DMS53 (cell line): ENCODE measurements around the gene SLC30A3.
A peak's percentile ranks its signal among the peaks of the same experiment; 100 is the strongest.

ENCODE experiments used
- DNase-seq: peaks from one replicate; lab custom pipeline; 2025; lab: John Stamatoyannopoulos, UW

The SLC30A3 gene

GRCh38 chr2:27233341-27233740 is 29.5 kb downstream of the SLC30A3 start:
- DNase-seq, result no peak

GRCh38 chr2:27231921-27232320 is 30.9 kb downstream of the SLC30A3 start:
- no peak for DNase-seq

DNA sequence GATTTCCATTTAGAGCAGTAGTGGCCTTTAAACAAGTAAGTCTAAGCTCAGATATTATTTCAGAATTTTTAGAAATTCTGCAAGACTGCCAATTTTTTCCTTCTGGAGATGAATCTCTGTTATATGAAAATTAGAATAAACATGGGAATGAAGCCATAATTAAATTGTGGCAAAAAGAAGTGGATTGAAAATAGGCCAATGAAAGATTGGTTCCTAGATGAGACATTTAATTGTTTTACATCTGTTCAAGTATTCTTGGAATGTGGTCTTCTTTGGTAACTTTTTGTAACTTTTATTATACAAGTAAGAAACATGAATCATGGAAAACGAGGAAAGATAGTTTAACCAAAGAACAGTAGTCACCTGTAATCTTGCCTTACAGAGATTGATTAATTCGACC is 35.3 kb downstream of the SLC30A3 start:
- no peak for DNase-seq

- DNase-seq, result no peak
These were observed 37.3 kb downstream of the SLC30A3 start for GRCh38 chr2:27225526-27225925.

- no peak for DNase-seq
These were observed 39.4 kb downstream of the SLC30A3 start for GRCh38 chr2:27223416-27223815.

- no peak for DNase-seq
These were observed 40.4 kb downstream of the SLC30A3 start for GRCh38 chr2:27222407-27222806.

DNA sequence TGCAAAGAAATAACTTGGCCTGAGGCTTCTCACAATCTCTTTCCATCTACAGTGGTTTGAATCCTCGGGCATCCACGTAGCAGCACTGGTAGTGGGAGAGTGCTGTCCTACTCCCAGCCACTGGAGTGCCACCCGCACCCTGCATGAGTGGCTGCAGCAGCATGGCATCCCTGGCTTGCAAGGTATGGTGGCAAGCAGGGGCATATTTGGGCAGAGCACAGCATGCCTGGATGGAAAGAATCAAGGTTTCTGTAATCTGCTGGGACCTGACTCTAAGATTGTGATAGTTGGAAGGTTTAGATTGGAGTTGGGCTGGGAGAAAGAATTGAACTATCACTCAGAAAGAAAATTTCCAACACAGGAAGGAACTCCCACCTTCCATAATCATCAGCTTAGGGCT is 41.7 kb downstream of the SLC30A3 start:
- no peak for DNase-seq

GRCh38 chr2:27220091-27220490 is 42.8 kb downstream of the SLC30A3 start:
- no peak for DNase-seq

GRCh38 chr2:27219091-27219490 is 43.8 kb downstream of the SLC30A3 start:
- no peak for DNase-seq

GRCh38 chr2:27218614-27219013 is 44.2 kb downstream of the SLC30A3 start:
- DNase-seq, result no peak

- peak; percentile 91 for DNase-seq
These were observed 45.4 kb downstream of the SLC30A3 start, which contains the start of gene CAD for GRCh38 chr2:27217173-27218121. TSS of gene CAD (plus strand) at chr2:27217369. CDS start at chr2:27217552, 183 bp downstream.

DNA sequence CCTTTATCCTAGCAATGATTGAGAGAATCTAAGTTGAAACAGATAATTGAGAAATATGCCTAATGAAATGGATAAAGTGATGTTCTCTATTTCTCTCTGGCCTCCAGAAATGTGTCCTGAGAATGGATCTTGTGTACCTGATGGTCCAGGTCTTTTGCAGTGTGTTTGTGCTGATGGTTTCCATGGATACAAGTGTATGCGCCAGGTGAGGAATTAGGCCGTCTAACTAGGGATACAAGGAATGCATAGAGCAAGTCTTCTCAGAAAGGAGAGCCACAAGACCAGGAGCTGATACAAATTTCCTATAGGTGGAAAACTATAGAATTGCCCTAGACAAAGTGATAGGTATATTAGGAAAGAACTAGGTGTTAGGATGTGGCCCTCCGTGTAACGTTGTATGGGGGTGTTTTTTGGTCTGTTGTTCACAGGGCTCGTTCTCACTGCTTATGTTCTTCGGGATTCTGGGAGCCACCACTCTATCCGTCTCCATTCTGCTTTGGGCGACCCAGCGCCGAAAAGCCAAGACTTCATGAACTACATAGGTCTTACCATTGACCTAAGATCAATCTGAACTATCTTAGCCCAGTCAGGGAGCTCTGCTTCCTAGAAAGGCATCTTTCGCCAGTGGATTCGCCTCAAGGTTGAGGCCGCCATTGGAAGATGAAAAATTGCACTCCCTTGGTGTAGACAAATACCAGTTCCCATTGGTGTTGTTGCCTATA is 46.3 kb downstream of the SLC30A3 start:
- peak; percentile 63 for DNase-seq

- DNase-seq, result no peak
These were observed 47.9 kb downstream of the SLC30A3 start for GRCh38 chr2:27214941-27215340.

- peak; percentile 77 for DNase-seq
These were observed 50.0 kb downstream of the SLC30A3 start for GRCh38 chr2:27212626-27213471.

DNA sequence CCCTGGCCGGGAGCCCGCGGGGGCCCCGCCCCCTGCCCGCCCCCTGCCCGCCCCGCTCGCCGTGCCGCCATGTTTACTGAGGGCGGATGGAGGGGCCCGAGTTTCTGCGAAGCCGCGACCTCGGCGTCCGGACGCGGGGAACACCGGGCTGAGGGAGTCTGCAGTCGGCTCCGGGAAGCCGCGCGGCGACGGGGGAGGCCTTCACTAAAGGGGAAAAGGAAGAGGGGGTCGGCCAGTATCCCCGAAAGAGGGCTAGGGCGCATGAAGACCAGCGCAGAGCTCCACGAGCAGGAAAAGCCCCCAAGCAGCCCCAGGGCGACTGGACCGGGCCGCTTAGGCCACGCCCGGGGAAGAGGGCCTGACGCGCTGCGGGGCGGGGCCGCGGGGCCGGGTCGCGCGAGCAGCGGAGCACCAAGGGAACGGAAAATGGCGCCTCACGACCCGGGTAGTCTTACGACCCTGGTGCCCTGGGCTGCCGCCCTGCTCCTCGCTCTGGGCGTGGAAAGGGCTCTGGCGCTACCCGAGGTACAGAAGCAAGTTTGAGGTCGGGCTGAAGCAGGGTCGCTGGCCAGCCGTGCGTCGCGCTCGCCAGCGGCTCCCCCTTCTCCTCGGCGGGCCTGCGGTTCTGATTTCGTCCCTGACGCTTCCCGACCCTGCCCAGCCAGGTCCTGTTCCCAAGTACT is 50.8 kb downstream of the SLC30A3 start, which contains the start of the genes ATRAID and SLC5A6:
Gene ATRAID, plus strand, starts transcription at position 99 of the 683 bp plus-strand sequence. Its CDS starts 328 bp downstream, at position 427.
Gene SLC5A6, minus strand, starts transcription at position 326 of the 683 bp plus-strand sequence. CDS start 4,618 bp downstream, outside the sequence.
- peak; percentile 93 for DNase-seq

DNA sequence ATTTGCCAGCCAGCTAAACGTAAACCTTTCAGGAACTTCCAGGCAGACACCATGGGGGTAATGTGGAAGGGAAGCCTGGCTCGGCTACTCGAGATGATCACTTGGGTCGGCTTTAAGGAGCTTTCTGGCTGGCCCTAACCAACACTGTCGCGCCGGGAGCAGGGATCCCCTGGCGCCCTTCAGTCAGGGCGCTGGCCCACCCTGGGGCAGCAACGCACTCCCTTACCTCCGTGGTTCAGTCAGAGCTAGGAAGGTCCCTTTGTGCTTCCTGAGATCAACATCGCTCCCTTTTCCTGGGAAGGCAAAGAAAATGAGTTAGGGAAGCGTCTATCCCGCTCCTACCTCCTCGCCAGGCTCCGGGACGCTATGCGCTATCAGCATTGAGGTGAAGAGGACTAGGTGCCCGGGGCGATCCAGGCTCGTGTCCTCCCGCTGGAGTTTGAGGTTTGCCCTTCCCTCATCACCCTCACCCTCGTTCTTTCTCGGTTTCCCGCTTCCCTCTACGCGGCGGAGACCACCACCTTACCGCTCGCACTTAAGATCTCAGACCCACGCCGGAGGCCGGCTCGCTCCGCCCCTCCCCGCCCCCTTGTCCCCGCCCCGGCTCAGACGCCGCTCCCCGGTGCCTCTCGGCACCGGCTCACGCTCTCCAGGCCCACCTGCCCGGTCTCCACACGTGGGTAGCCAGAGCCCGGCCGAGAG is 51.5 kb downstream of the SLC30A3 start:
- peak; percentile 81 for DNase-seq

DNA sequence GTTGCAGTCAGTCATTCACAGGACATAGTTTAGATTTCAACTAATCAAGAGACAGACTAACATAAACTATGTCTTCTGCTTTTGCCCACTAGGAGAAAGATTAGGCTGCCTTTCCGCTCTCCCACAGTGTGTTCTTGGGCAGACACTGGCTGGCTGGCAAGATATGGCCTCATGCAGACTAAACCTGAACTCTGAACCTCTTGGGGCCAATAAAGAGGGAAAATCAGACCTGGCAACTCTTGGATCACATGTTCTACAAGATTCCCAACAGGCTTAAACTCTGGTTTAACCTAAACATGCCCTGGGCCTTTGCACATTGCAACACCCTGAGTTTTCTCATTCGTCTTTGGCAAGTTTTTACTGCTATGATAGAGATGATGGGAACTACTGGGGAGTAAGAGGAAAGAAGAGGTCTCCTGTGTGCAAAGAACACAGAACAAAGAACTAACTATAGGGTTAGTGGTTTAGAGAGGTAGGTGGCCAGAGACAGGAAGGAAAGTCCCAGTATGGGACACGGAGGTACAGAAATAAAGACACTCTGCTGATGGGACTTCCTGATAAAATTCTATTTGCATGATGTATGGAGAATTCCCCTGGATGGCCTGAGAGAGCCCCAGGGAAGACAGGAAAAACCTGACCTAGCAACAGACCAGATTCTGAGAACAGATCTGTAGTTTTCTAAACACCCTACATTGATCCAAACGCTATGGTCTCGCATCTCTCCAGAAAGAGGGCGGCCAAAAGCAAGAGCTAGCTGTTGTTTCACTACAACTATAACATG is 53.0 kb downstream of the SLC30A3 start:
- no peak for DNase-seq

- DNase-seq, result no peak
These were observed 54.3 kb downstream of the SLC30A3 start for GRCh38 chr2:27208486-27209050.

DNA sequence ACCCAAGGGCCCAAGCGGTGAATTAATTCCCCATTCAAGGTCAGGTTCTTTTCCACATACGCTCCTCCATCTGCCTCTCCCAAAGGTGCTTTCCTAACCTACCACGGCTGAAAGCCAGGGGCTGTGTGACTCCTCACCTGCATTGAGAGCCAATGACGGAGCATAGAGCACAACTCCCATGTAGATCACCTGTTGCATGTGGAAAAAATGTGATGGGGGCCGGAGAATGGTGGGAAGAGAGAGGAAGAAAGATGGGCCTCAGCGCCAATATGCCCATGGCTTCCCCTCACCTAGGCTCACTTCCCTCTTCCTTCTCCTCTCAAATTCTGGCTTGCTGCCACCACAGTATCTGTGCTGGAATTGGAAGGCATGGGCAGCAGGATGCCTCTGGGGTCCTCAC is 56.5 kb downstream of the SLC30A3 start:
- DNase-seq, result no peak
